HEK293 (cell line): ENCODE measurements around the gene ACSM4.
"Not testable (repeated sequence)": the region's sequence is repeated elsewhere in the genome, so short reads cannot be mapped to it uniquely, and the experiment has no call there.

ENCODE experiments used
- CTCF ChIA-PET: fragments of 350-600 bp; formaldehyde crosslinking; extraction: SDS; loops from one replicate; lab custom pipeline; 2021; ENCODE audit warnings: antibody characterized with exemption; lab: Yijun Ruan, JAX
- POLR2A ChIA-PET: fragments of 300-600 bp; formaldehyde crosslinking; extraction: SDS; loops from one replicate; lab custom pipeline; 2020; ENCODE audit warnings: antibody characterized with exemption, inconsistent platforms; lab: Yijun Ruan, JAX
- H3K27ac ChIP-seq: fragments of 200-500 bp; sonication (Bioruptor generic); 2 replicates; pipeline ENCODE4 v1.5.1; 2014; ENCODE audit warnings: low read depth, low read length, control low read depth, inconsistent platforms; ENCODE audit errors: extremely low read depth
- H3K36me3 ChIP-seq, 2 experiments: fragments of 200-500 bp in 1 of 2; sonication (Bioruptor generic) in 1 of 2; 1 replicate in 1 of 2; 2 replicates in 1 of 2; pipeline ENCODE4 v1.5.1; 2014 to 2017; ENCODE audit warnings: inconsistent platforms in 2 of 2, low read length in 2 of 2; ENCODE audit not compliant: control insufficient read depth in 2 of 2, insufficient read depth in 1 of 2
- H3K4me1 ChIP-seq: fragments of 200-500 bp; sonication (Bioruptor generic); 2 replicates; pipeline ENCODE4 v1.5.1; 2014; ENCODE audit warnings: mild to moderate bottlenecking, low read length, inconsistent platforms; ENCODE audit not compliant: control insufficient read depth, insufficient read depth
- H3K4me3 ChIP-seq: 2 replicates; pipeline ENCODE4 v1.5.1; 2011; ENCODE audit warnings: low read depth, mild to moderate bottlenecking, control low read depth, low read length, moderate library complexity
- H3K9me3 ChIP-seq: fragments of 200-500 bp; sonication (Bioruptor generic); 2 replicates; pipeline ENCODE4 v1.5.1; 2014; ENCODE audit warnings: low read depth, low read length, inconsistent platforms; ENCODE audit not compliant: control insufficient read depth, insufficient read depth
- BCL11B ChIP-seq: fragments of 450-650 bp; formaldehyde crosslinking; IDR thresholded peaks from 2 replicates; pipeline ENCODE4 v1.5.1; 2016; ENCODE audit warnings: low read depth, missing biosample characterization, missing genetic modification characterization
- KLF1 ChIP-seq: fragments of 450-650 bp; formaldehyde crosslinking; IDR thresholded peaks from 2 replicates; pipeline ENCODE4 v1.5.1; 2016; ENCODE audit warnings: missing biosample characterization, missing genetic modification characterization
- KLF16 ChIP-seq: fragments of 450-650 bp; formaldehyde crosslinking; IDR thresholded peaks from 2 replicates; pipeline ENCODE4 v1.5.1; 2017; ENCODE audit warnings: missing biosample characterization, missing genetic modification characterization
- MZF1 ChIP-seq: fragments of 450-650 bp; formaldehyde crosslinking; IDR thresholded peaks from 2 replicates; pipeline ENCODE4 v1.5.1; 2017; ENCODE audit warnings: missing biosample characterization, missing genetic modification characterization, borderline replicate concordance
- OSR2 ChIP-seq: fragments of 450-650 bp; formaldehyde crosslinking; IDR thresholded peaks from 2 replicates; pipeline ENCODE4 v1.5.1; 2016; ENCODE audit warnings: missing biosample characterization, missing genetic modification characterization
- PRDM1 ChIP-seq: fragments of 450-650 bp; formaldehyde crosslinking; IDR thresholded peaks from 2 replicates; pipeline ENCODE4; 2016; ENCODE audit warnings: missing biosample characterization, missing genetic modification characterization
- ZBTB21 ChIP-seq: fragments of 450-650 bp; formaldehyde crosslinking; IDR thresholded peaks from 2 replicates; pipeline ENCODE4 v1.5.1; 2017; ENCODE audit warnings: missing biosample characterization, missing genetic modification characterization
- ZBTB48 ChIP-seq: fragments of 450-650 bp; formaldehyde crosslinking; IDR thresholded peaks from 2 replicates; pipeline ENCODE4 v1.5.1; 2016; ENCODE audit warnings: missing biosample characterization, missing genetic modification characterization
- ZNF114 ChIP-seq: fragments of 450-650 bp; formaldehyde crosslinking; IDR thresholded peaks from 2 replicates; pipeline ENCODE4 v1.5.0; 2017; ENCODE audit warnings: missing biosample characterization, missing genetic modification characterization
- ZNF133 ChIP-seq: fragments of 450-650 bp; formaldehyde crosslinking; IDR thresholded peaks from 2 replicates; pipeline ENCODE4 v1.5.1; 2016; ENCODE audit warnings: missing biosample characterization, missing genetic modification characterization
- ZNF146 ChIP-seq: fragments of 450-650 bp; formaldehyde crosslinking; IDR thresholded peaks from 2 replicates; pipeline ENCODE4 v1.5.1; 2016; ENCODE audit warnings: missing biosample characterization, missing genetic modification characterization
- ZNF211 ChIP-seq: fragments of 450-650 bp; formaldehyde crosslinking; IDR thresholded peaks from 2 replicates; pipeline ENCODE4 v1.5.1; 2016; ENCODE audit warnings: low read depth, missing biosample characterization, missing genetic modification characterization
- ZNF311 ChIP-seq: fragments of 450-650 bp; formaldehyde crosslinking; IDR thresholded peaks from 2 replicates; pipeline ENCODE4 v1.5.1; 2017; ENCODE audit warnings: missing biosample characterization, missing genetic modification characterization, borderline replicate concordance
- ZNF335 ChIP-seq: fragments of 450-650 bp; formaldehyde crosslinking; conservative IDR thresholded peaks from 2 replicates; pipeline ENCODE4 v1.5.1; 2016; ENCODE audit warnings: missing biosample characterization, missing genetic modification characterization
- ZNF423 ChIP-seq: fragments of 450-650 bp; formaldehyde crosslinking; IDR thresholded peaks from 2 replicates; pipeline ENCODE4 v1.5.1; 2016; ENCODE audit warnings: missing biosample characterization, missing genetic modification characterization
- ZNF514 ChIP-seq: fragments of 450-650 bp; formaldehyde crosslinking; IDR thresholded peaks from 2 replicates; pipeline ENCODE4 v1.5.1; 2016; ENCODE audit warnings: missing biosample characterization, missing genetic modification characterization
- ZNF548 ChIP-seq: fragments of 450-650 bp; formaldehyde crosslinking; IDR thresholded peaks from 2 replicates; pipeline ENCODE4 v1.5.1; 2016; ENCODE audit warnings: missing biosample characterization, missing genetic modification characterization
- ZNF571 ChIP-seq: fragments of 450-650 bp; formaldehyde crosslinking; IDR thresholded peaks from 2 replicates; pipeline ENCODE4 v1.5.0; 2017; ENCODE audit warnings: missing biosample characterization, missing genetic modification characterization
- ZNF585B ChIP-seq: fragments of 450-650 bp; formaldehyde crosslinking; IDR thresholded peaks from 2 replicates; pipeline ENCODE4 v1.5.1; 2016; ENCODE audit warnings: missing biosample characterization, missing genetic modification characterization
- ZNF623 ChIP-seq: fragments of 450-650 bp; formaldehyde crosslinking; IDR thresholded peaks from 2 replicates; pipeline ENCODE4 v1.5.1; 2016; ENCODE audit warnings: missing biosample characterization, missing genetic modification characterization
- ZNF624 ChIP-seq: fragments of 450-650 bp; formaldehyde crosslinking; IDR thresholded peaks from 2 replicates; pipeline ENCODE4 v1.5.1; 2017; ENCODE audit warnings: missing biosample characterization, missing genetic modification characterization
- ZNF658 ChIP-seq: fragments of 450-650 bp; formaldehyde crosslinking; IDR thresholded peaks from 2 replicates; pipeline ENCODE4; 2016; ENCODE audit warnings: missing biosample characterization, missing genetic modification characterization
- ZNF670 ChIP-seq: fragments of 450-650 bp; formaldehyde crosslinking; IDR thresholded peaks from 2 replicates; pipeline ENCODE4 v1.5.1; 2016; ENCODE audit warnings: missing biosample characterization, missing genetic modification characterization, low read depth
- ZNF677 ChIP-seq: fragments of 450-650 bp; IDR thresholded peaks from 2 replicates; pipeline ENCODE4 v1.5.0; 2018; ENCODE audit warnings: missing biosample characterization, mild to moderate bottlenecking, missing genetic modification characterization, moderate library complexity
- ZNF791 ChIP-seq: fragments of 450-650 bp; formaldehyde crosslinking; IDR thresholded peaks from 2 replicates; pipeline ENCODE4 v1.5.1; 2016; ENCODE audit warnings: missing biosample characterization, missing genetic modification characterization
- ZNF837 ChIP-seq: fragments of 450-650 bp; formaldehyde crosslinking; IDR thresholded peaks from 2 replicates; pipeline ENCODE4 v1.5.1; 2016; ENCODE audit warnings: missing biosample characterization, missing genetic modification characterization
- ZNF843 ChIP-seq: fragments of 450-650 bp; formaldehyde crosslinking; IDR thresholded peaks from 2 replicates; pipeline ENCODE4 v1.5.1; 2016; ENCODE audit warnings: missing biosample characterization, missing genetic modification characterization
- TF ChIP-seq, protein P1 (sequence below): fragments of 450-650 bp; formaldehyde crosslinking; IDR thresholded peaks from 2 replicates; pipeline ENCODE4 v1.5.1; 2016; ENCODE audit warnings: missing biosample characterization, missing genetic modification characterization
- TF ChIP-seq, protein P2 (sequence below): fragments of 450-650 bp; formaldehyde crosslinking; IDR thresholded peaks from 2 replicates; pipeline ENCODE4 v1.5.1; 2017; ENCODE audit warnings: missing biosample characterization, missing genetic modification characterization
- TF ChIP-seq, protein P3 (sequence below): fragments of 450-650 bp; formaldehyde crosslinking; IDR thresholded peaks from 2 replicates; pipeline ENCODE4 v1.5.1; 2017; ENCODE audit warnings: missing biosample characterization, missing genetic modification characterization
- TF ChIP-seq, protein P4 (sequence below): fragments of 450-650 bp; formaldehyde crosslinking; optimal IDR thresholded peaks from 2 replicates; pipeline ENCODE3; 2016; ENCODE audit warnings: missing biosample characterization, mild to moderate bottlenecking, missing genetic modification characterization

Gene ACSM4

DNA sequence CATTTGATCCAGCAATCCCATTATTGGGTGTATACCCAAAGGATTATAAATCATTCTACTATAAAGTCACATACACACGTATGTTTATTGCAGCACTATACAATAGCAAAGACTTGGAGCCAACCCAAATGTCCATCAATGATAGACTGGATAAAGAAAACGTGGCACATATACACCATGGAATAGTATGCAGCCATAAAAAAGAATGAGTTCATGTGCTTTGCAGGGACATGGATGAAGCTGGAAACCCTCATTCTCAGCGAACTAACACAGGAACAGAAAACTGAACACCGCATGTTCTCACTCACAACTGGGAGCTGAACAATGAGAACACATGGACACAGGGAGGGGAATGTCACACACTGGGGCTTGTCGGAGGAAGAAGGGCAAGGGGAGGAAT, 33.9 kb downstream of the ACSM4 start:
- CTCF ChIA-PET, H3K4me1 ChIP-seq, H3K4me3 ChIP-seq, POLR2A ChIA-PET, H3K9me3 ChIP-seq, H3K36me3 ChIP-seq, H3K27ac ChIP-seq: not testable (repeated sequence)
- TF ChIP-seq ZNF146: peak; percentile 66

DNA sequence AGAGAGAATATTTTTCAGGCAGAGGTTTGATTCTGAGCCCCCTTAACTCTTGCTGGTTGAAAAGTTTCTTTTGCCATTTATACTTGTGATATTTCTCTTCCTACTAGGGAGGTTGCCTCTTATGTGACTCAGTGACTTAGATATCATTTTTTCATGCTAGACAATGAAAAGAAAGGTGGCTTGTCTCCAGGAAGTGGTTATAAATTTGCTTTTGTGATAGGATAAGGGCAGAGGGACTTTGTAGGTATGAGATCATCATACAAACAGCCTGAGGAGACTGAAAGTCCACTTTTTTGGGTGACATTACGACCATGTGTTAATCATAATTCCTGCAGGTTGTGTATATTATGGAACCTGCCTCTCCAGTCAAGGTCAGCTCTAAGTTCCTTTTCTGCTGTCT, 35.8 kb downstream of the ACSM4 start:
- POLR2A ChIA-PET: no interaction called here
- TF ChIP-seq, protein P1, sequence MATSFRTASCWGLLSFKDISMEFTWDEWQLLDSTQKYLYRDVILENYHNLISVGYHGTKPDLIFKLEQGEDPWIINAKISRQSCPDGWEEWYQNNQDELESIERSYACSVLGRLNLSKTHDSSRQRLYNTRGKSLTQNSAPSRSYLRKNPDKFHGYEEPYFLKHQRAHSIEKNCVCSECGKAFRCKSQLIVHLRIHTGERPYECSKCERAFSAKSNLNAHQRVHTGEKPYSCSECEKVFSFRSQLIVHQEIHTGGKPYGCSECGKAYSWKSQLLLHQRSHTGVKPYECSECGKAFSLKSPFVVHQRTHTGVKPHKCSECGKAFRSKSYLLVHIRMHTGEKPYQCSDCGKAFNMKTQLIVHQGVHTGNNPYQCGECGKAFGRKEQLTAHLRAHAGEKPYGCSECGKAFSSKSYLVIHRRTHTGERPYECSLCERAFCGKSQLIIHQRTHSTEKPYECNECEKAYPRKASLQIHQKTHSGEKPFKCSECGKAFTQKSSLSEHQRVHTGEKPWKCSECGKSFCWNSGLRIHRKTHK: no peak
- TF ChIP-seq ZNF211 (tag by site-specific recombination) (no peak), ZNF114 (no peak), ZNF571 (tag by site-specific recombination) (no peak), MZF1 (tag by site-specific recombination) (no peak), ZNF311 (tag by site-specific recombination) (no peak), BCL11B (tag by site-specific recombination) (no peak), ZNF791 (no peak), ZNF133 (tag by site-specific recombination) (no peak), ZNF514 (tag by site-specific recombination) (no peak), ZNF335 (tag by site-specific recombination) (no peak), ZNF585B (tag by site-specific recombination) (no peak), OSR2 (tag by site-specific recombination) (no peak), KLF16 (tag by site-specific recombination) (no peak), ZNF146 (no peak), ZNF548 (tag by site-specific recombination) (no peak)
- TF ChIP-seq, protein P2, sequence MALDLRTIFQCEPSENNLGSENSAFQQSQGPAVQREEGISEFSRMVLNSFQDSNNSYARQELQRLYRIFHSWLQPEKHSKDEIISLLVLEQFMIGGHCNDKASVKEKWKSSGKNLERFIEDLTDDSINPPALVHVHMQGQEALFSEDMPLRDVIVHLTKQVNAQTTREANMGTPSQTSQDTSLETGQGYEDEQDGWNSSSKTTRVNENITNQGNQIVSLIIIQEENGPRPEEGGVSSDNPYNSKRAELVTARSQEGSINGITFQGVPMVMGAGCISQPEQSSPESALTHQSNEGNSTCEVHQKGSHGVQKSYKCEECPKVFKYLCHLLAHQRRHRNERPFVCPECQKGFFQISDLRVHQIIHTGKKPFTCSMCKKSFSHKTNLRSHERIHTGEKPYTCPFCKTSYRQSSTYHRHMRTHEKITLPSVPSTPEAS (tag by site-specific recombination): no peak
- TF ChIP-seq, protein P3, sequence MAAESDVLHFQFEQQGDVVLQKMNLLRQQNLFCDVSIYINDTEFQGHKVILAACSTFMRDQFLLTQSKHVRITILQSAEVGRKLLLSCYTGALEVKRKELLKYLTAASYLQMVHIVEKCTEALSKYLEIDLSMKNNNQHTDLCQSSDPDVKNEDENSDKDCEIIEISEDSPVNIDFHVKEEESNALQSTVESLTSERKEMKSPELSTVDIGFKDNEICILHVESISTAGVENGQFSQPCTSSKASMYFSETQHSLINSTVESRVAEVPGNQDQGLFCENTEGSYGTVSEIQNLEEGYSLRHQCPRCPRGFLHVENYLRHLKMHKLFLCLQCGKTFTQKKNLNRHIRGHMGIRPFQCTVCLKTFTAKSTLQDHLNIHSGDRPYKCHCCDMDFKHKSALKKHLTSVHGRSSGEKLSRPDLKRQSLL (tag by site-specific recombination): no peak
- no peaks in the 10 kb centered on the region for H3K9me3 ChIP-seq

DNA sequence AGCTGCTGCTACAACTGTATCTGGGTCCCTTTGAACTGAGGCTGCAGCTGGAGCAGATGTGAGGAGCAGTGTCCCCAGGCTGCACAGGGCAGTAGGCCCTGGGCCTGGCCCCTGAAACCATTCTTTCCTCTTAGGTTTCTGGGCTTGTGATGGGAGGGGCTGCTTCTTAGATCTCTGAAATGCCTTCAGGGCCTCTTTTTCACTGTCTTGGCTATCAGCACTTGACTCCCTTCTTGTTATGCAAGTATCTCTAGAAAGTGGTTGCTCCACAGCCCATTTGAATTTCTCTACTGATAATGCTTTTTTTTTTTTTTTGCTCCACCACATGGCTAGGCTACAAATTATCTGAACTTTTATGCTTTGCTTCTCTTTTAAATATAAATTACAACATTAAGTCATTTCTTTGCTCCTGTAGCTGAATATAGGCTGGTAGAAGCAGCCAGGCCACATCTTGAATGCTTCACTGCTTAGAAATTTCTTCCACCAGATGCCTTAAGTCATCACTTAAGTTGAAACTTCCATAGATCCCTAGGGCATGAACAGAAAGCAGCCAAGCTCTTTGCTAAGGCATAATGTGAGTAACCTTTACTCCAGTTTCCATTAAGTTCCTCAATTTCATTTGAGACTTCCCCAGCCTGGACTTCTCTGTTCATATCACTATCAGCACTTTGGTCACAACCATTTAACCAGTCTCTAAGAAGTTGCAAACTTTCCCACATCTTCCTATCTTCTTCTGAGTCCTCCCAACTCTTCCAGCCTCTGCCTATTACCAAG, 41.1 kb downstream of the ACSM4 start:
- H3K4me3 ChIP-seq: no peak overlapping the region
- POLR2A ChIA-PET: no interaction called here
- no peaks in the 10 kb centered on the region for H3K9me3 ChIP-seq
- no peaks in the 10 kb centered on the region for H3K4me1 ChIP-seq
- no peak overlapping the region for H3K27ac ChIP-seq
- no peaks in the 10 kb centered on the region for H3K36me3 ChIP-seq
- CTCF ChIA-PET: no interaction called here
- TF ChIP-seq ZNF624 (no peak), ZNF423 (tag by site-specific recombination) (no peak), ZNF837 (tag by site-specific recombination) (no peak), ZNF677 (tag by site-specific recombination) (no peak), ZNF670 (tag by site-specific recombination) (no peak), ZNF843 (no peak), ZNF623 (tag by site-specific recombination) (no peak), PRDM1 (tag by site-specific recombination) (no peak), KLF1 (tag by site-specific recombination) (no peak), ZBTB21 (no peak), ZNF658 (tag by site-specific recombination) (no peak), ZBTB48 (tag by site-specific recombination) (no peak)
- TF ChIP-seq, protein P4, sequence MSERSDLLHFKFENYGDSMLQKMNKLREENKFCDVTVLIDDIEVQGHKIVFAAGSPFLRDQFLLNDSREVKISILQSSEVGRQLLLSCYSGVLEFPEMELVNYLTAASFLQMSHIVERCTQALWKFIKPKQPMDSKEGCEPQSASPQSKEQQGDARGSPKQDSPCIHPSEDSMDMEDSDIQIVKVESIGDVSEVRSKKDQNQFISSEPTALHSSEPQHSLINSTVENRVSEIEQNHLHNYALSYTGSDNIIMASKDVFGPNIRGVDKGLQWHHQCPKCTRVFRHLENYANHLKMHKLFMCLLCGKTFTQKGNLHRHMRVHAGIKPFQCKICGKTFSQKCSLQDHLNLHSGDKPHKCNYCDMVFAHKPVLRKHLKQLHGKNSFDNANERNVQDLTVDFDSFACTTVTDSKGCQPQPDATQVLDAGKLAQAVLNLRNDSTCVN (tag by site-specific recombination): no peak

More for the DNA sequence above, 35.8 kb downstream of the ACSM4 start:
- Histone ChIP-seq H3K4me1 (no peaks in the 10 kb centered on the region), H3K27ac (no peak overlapping the region), H3K36me3 (no peaks in the 10 kb centered on the region), H3K4me3 (no peak overlapping the region)
- CTCF ChIA-PET: no interaction called here
